Hepatocyte (in vitro differentiated cells): ENCODE data around the gene PLEKHO1. TPM values are rescaled to one million over a fixed set of nuclear protein-coding genes. Genes with fewer than 3 reads are reported as not detected.
"Not testable (repeated sequence)": the region's sequence is repeated elsewhere in the genome, so short reads cannot be mapped to it uniquely, and the experiment has no call there.

Experiments used
- DNase-seq: peaks from one replicate; pipeline ENCODE4 v3.0.0-alpha.2; 2016; ENCODE audit warnings: low spot score
- H2AFZ ChIP-seq: fragments of 200-600 bp; sonication (generic); 2 replicates; pipeline ENCODE4 v1.6.0; 2016; ENCODE audit warnings: antibody characterized with exemption, mild to moderate bottlenecking
- H3K27ac ChIP-seq: fragments of 200-600 bp; sonication (generic); 2 replicates; pipeline ENCODE4 v1.5.1; 2016; ENCODE audit warnings: mild to moderate bottlenecking
- H3K27me3 ChIP-seq: fragments of 200-600 bp; sonication (generic); 2 replicates; pipeline ENCODE4 v1.6.1; 2016
- H3K36me3 ChIP-seq: fragments of 200-600 bp; sonication (generic); replicated peaks from 2 replicates; pipeline ENCODE4 v1.5.1; 2016; ENCODE audit warnings: low read depth; ENCODE audit not compliant: insufficient read depth
- H3K4me1 ChIP-seq: fragments of 200-600 bp; sonication (generic); 2 replicates; pipeline ENCODE4 v1.5.1; 2016; ENCODE audit warnings: mild to moderate bottlenecking, moderate library complexity; ENCODE audit not compliant: insufficient read depth
- H3K4me2 ChIP-seq: fragments of 200-600 bp; sonication (generic); 2 replicates; pipeline ENCODE4 v1.6.0; 2016
- H3K4me3 ChIP-seq: fragments of 200-600 bp; sonication (generic); 2 replicates; pipeline ENCODE4 v1.5.1; 2016; ENCODE audit warnings: mild to moderate bottlenecking
- H3K79me2 ChIP-seq: fragments of 200-600 bp; sonication (generic); 2 replicates; pipeline ENCODE4 v1.6.0; 2017; ENCODE audit warnings: mild to moderate bottlenecking
- H3K9me2 ChIP-seq: fragments of 200-600 bp; sonication (generic); replicated peaks from 2 replicates; pipeline ENCODE4 v1.6.0; 2017; ENCODE audit warnings: mild to moderate bottlenecking; ENCODE audit not compliant: insufficient read depth
- H3K9me3 ChIP-seq: fragments of 200-600 bp; sonication (generic); 2 replicates; pipeline ENCODE4 v1.5.1; 2016; ENCODE audit warnings: low read depth, mild to moderate bottlenecking
- H4K20me1 ChIP-seq: fragments of 200-600 bp; sonication (generic); 2 replicates; pipeline ENCODE4 v1.6.0; 2016; ENCODE audit warnings: mild to moderate bottlenecking; ENCODE audit not compliant: insufficient read depth, poor library complexity, severe bottlenecking
- EZH2 ChIP-seq: fragments of 200-600 bp; sonication (generic); IDR thresholded peaks from 2 replicates; pipeline ENCODE4 v1.6.1; 2016; ENCODE audit warnings: antibody characterized with exemption, mild to moderate bottlenecking, borderline replicate concordance
- EZH2phosphoT487 ChIP-seq: fragments of 200-600 bp; sonication (generic); IDR thresholded peaks from one replicate; pipeline ENCODE4 v1.6.1; 2018; ENCODE audit warnings: antibody characterized with exemption, mild to moderate bottlenecking, low read depth, moderate library complexity; ENCODE audit not compliant: unreplicated experiment, severe bottlenecking
- WGBS: methylation state at CpG from one replicate; pipeline ENCODE4 v1.1.6; 2016; ENCODE audit warnings: low lambda C conversion rate; ENCODE audit errors: missing lambda C conversion rate; 5-methylcytosine and 5-hydroxymethylcytosine counted together
- polyA plus RNA-seq: library from polyadenylated mRNA; unstranded; fragments of >200 nt; fragmentation: Nextera tagmentation; extraction: Ambion mirVana; gene quantifications from 2 replicates; pipeline ENCODE4 v1.2.1, GENCODE V29; 2016
- total RNA-seq: library from RNA; depleted of rRNA; stranded (reverse); fragments of >200 nt; gene quantifications from 2 replicates; pipeline ENCODE4 v1.2.3, GENCODE V29; 2014
- TF ChIP-seq, protein P1 (sequence below): fragments of 200-600 bp; sonication (generic); IDR thresholded peaks from 2 replicates; pipeline ENCODE4 v1.5.1; 2016; ENCODE audit warnings: antibody characterized with exemption, mild to moderate bottlenecking; ENCODE audit not compliant: poor library complexity

PLEKHO1 gene
- total and polyA plus RNA-seq, 2 experiments from 2014 or later: 23.7 to 33.0 TPM

DNA sequence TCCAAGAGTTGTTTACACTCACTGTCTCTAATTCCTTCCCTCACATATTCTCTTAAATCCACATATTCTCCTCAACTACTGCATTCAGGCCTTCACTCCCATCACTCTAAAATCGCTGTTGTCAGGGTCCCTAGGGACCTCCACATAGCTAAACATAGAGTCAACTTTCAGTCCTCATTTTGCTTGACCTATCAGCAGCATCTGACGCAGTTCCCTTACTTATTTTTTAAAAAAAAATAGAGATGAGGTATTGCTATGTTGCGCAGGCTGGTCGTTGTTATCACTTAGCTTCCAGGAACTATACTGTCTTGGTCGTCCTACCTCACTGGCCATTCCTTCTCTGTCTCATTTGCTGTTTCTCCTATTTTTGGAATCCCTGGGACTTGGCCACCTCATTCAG, 11.7 kb upstream of the PLEKHO1 start:
- no peaks in the 10 kb centered on the region for H3K79me2 ChIP-seq
- H4K20me1 ChIP-seq: no peaks in the 10 kb centered on the region
- no peaks in the 10 kb centered on the region for H3K27me3 ChIP-seq
- no peak for DNase-seq
- TF ChIP-seq, protein P1, sequence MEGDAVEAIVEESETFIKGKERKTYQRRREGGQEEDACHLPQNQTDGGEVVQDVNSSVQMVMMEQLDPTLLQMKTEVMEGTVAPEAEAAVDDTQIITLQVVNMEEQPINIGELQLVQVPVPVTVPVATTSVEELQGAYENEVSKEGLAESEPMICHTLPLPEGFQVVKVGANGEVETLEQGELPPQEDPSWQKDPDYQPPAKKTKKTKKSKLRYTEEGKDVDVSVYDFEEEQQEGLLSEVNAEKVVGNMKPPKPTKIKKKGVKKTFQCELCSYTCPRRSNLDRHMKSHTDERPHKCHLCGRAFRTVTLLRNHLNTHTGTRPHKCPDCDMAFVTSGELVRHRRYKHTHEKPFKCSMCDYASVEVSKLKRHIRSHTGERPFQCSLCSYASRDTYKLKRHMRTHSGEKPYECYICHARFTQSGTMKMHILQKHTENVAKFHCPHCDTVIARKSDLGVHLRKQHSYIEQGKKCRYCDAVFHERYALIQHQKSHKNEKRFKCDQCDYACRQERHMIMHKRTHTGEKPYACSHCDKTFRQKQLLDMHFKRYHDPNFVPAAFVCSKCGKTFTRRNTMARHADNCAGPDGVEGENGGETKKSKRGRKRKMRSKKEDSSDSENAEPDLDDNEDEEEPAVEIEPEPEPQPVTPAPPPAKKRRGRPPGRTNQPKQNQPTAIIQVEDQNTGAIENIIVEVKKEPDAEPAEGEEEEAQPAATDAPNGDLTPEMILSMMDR: no peak
- no peak for TF ChIP-seq EZH2
- no peak for TF ChIP-seq EZH2phosphoT487
- no peaks in the 10 kb centered on the region for H3K4me1 ChIP-seq
- H3K27ac ChIP-seq: no peak overlapping the region
- H3K9me3 ChIP-seq: no peaks in the 10 kb centered on the region
- WGBS: 93% methylated on average over 5 of the region's 5 CpGs
- no peak overlapping the region for H3K4me2 ChIP-seq
- H3K36me3 ChIP-seq: no peaks in the 10 kb centered on the region
- H2AFZ ChIP-seq: no peak overlapping the region
- no peak overlapping the region for H3K4me3 ChIP-seq
- H3K9me2 ChIP-seq: no peaks in the 10 kb centered on the region

DNA sequence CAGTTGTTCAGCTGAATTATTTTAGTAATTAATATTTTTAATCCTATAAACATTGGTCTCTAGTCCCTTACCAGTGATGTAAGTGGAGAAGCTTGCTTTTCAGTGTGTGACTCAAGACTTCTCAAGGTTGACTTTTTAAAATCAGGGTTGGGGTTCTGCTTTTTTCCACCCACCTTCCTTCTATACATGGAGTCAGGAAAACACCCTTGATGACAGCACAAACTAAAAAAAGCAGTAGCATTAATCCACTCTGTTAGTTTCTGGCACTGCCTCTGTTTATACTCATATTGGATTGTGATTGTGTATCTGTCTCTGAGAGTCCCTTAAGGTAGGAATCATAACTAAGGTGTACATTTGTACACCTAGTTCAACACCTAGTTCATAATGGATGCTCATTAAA, 8.3 kb upstream of the PLEKHO1 start:
- Histone ChIP-seq H3K27ac (no peak overlapping the region), H3K36me3 (no peaks in the 10 kb centered on the region), H3K4me2 (no peak overlapping the region), H3K4me3 (no peak overlapping the region), H3K27me3 (no peaks in the 10 kb centered on the region), H2AFZ (no peak overlapping the region), H3K9me3 (no peaks in the 10 kb centered on the region), H3K9me2 (no peaks in the 10 kb centered on the region), H3K79me2 (no peaks in the 10 kb centered on the region), H4K20me1 (no peaks in the 10 kb centered on the region), H3K4me1 (no peaks in the 10 kb centered on the region)
- no peak for DNase-seq
- TF ChIP-seq EZH2phosphoT487: no peak

DNA sequence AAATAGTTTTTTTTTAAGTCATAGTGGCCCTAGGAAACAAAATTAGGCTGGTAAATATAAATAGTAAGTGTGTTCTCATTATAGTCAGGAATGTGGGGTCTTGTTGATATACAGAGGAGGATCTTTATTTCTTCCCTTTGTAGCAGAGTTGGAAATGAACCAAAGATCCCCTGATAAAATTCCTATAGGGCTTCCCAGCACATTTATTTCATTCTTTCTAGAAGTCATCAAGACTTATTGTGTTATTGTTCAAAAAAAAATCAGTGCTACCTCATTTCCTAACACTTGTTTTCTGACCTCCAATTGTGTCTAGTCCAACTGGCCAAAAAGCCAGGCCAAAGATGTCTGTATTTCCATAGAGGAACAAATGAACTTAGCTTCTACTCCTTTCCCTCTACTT, 7.6 kb upstream of the PLEKHO1 start:
- H3K27ac ChIP-seq: no peak overlapping the region
- no peak overlapping the region for H3K4me3 ChIP-seq
- H3K27me3 ChIP-seq: no peaks in the 10 kb centered on the region
- no peaks in the 10 kb centered on the region for H3K79me2 ChIP-seq
- no peaks in the 10 kb centered on the region for H3K36me3 ChIP-seq
- H3K4me1 ChIP-seq: no peaks in the 10 kb centered on the region
- no peaks in the 10 kb centered on the region for H3K9me3 ChIP-seq
- no peak for DNase-seq
- H3K9me2 ChIP-seq: no peaks in the 10 kb centered on the region
- no peak for TF ChIP-seq EZH2phosphoT487
- H3K4me2 ChIP-seq: no peak overlapping the region
- no peak overlapping the region for H2AFZ ChIP-seq
- no peaks in the 10 kb centered on the region for H4K20me1 ChIP-seq

DNA sequence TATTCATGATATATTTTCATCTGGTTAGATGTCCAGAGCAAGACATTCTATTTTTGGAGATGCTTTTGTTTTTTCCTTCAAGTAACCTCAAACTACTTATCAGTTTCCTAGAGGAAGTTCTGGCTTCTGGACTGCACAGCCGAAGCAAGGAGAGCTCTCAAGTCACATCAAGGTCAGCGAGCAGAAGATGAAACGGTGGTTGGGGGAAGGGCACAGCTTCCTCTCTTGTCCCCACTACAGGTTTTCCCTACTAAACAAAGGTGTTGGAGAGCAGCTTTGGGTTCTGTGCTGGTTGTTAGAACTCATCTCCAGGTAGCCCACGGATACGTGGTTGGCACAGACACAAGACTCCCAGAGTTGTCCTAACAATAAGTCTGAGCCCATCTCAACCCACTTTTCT, 5.1 kb upstream of the PLEKHO1 start:
- H3K9me3 ChIP-seq: no peaks in the 10 kb centered on the region
- TF ChIP-seq, protein P1: no peak
- TF ChIP-seq EZH2 (no peak), EZH2phosphoT487 (no peak)
- WGBS: 73% methylated on average over 5 of the region's 5 CpGs

DNA sequence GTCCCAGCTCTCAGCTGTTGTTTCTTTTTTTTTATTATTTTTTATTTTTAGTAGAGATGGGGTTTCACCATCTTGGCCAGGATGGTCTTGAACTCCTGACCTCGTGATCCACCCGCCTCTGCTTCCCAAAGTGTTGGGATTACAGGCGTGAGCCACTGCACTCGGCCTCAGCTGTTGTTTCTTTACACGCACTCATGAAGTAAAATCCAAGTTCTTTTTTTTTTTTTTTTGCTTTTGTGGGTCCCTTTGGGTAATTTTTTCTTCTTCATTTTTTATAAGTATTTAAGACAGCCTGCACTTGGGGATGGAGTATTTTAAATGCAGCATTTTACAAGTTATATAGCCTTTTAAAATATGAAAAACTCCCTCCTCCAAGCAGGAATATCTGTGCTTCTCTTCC, 3.7 kb upstream of the PLEKHO1 start:
- 94% methylated on average over 5 of the region's 5 CpGs for WGBS

More for the DNA sequence above, 5.1 kb upstream of the PLEKHO1 start:
- Histone ChIP-seq H3K4me3 (no peak overlapping the region), H3K27me3 (peaks cover 4% of the 10 kb centered on the region), H3K27ac (no peak overlapping the region), H3K4me1 (no peaks in the 10 kb centered on the region), H2AFZ (no peak overlapping the region), H4K20me1 (no peaks in the 10 kb centered on the region), H3K9me2 (no peaks in the 10 kb centered on the region), H3K4me2 (no peak overlapping the region), H3K36me3 (no peaks in the 10 kb centered on the region), H3K79me2 (peaks cover 4% of the 10 kb centered on the region)
- DNase-seq: no peak

More for the DNA sequence above, 3.7 kb upstream of the PLEKHO1 start:
- not testable (repeated sequence) for H3K4me3 ChIP-seq, H3K9me3 ChIP-seq, H3K36me3 ChIP-seq, H3K4me1 ChIP-seq, H3K27me3 ChIP-seq, H2AFZ ChIP-seq, H3K9me2 ChIP-seq, DNase-seq, H3K27ac ChIP-seq, H4K20me1 ChIP-seq, H3K4me2 ChIP-seq
- H3K79me2 ChIP-seq: peaks cover 11% of the 10 kb centered on the region
